ENCODE measurements around the gene CFAP299.

Gene CFAP299

GRCh38 chr4:80452768-80453167 lies 117.2 kb downstream of the CFAP299 start:
- DNase-seq = no peak

GRCh38 chr4:80454040-80454439 lies 118.5 kb downstream of the CFAP299 start:
- no peak for DNase-seq

GRCh38 chr4:80454556-80454955 lies 119.0 kb downstream of the CFAP299 start:
- no peak for DNase-seq

GRCh38 chr4:80459918-80460473 lies 124.5 kb downstream of the CFAP299 start:
- DNase-seq = no peak

- no peak for DNase-seq
These were observed 125.9 kb downstream of the CFAP299 start for GRCh38 chr4:80461412-80461811.

GRCh38 chr4:80462621-80463091 lies 127.1 kb downstream of the CFAP299 start:
- DNase-seq = no peak

GRCh38 chr4:80463509-80463908 lies 128.0 kb downstream of the CFAP299 start:
- no peak for DNase-seq

- DNase-seq = no peak
These were observed 129.7 kb downstream of the CFAP299 start for GRCh38 chr4:80465238-80465637.

GRCh38 chr4:80465736-80466135 lies 130.2 kb downstream of the CFAP299 start:
- DNase-seq = no peak

- DNase-seq = no peak
These were observed 131.1 kb downstream of the CFAP299 start for GRCh38 chr4:80466618-80467017.

GRCh38 chr4:80471756-80472155 lies 136.2 kb downstream of the CFAP299 start:
- no peak for DNase-seq

- no peak for DNase-seq
These were observed 139.7 kb downstream of the CFAP299 start for GRCh38 chr4:80475236-80475635.

GRCh38 chr4:80475798-80476197 lies 140.3 kb downstream of the CFAP299 start:
- DNase-seq = no peak

GRCh38 chr4:80484712-80485111 lies 149.2 kb downstream of the CFAP299 start:
- DNase-seq = no peak

GRCh38 chr4:80486603-80487002 lies 151.1 kb downstream of the CFAP299 start:
- DNase-seq = no peak

GRCh38 chr4:80489798-80490197 lies 154.3 kb downstream of the CFAP299 start:
- no peak for DNase-seq

GRCh38 chr4:80492761-80493160 lies 157.2 kb downstream of the CFAP299 start:
- DNase-seq = no peak

- DNase-seq = no peak
These were observed 160.3 kb downstream of the CFAP299 start for GRCh38 chr4:80495865-80496264.

GRCh38 chr4:80498725-80499124 lies 163.2 kb downstream of the CFAP299 start:
- no peak for DNase-seq

GRCh38 chr4:80500613-80501012 lies 165.1 kb downstream of the CFAP299 start:
- DNase-seq = no peak

GRCh38 chr4:80507077-80507476 lies 171.5 kb downstream of the CFAP299 start:
- DNase-seq = no peak

GRCh38 chr4:80507507-80507906 lies 172.0 kb downstream of the CFAP299 start:
- no peak for DNase-seq

GRCh38 chr4:80515496-80515895 lies 180.0 kb downstream of the CFAP299 start:
- no peak for DNase-seq

GRCh38 chr4:80521438-80521837 lies 185.9 kb downstream of the CFAP299 start:
- no peak for DNase-seq

GRCh38 chr4:80526697-80527096 lies 191.2 kb downstream of the CFAP299 start:
- DNase-seq = no peak

- DNase-seq = no peak
These were observed 193.5 kb downstream of the CFAP299 start for GRCh38 chr4:80529026-80529425.
